Right cardiac atrium (tissue), 5 donors: Measurements from ENCODE around the gene PPIF. TPM values are rescaled to one million over a fixed set of nuclear protein-coding genes. Genes with fewer than 3 reads are reported as not detected.

Source experiments
- ATAC-seq, 2 donors: fragments of 200-7000 bp; cut with Tn5 transposase; one replicate each; pipeline versions ENCODE4 v1.8.0 to v1.9.1; 2020; ENCODE audit warnings: moderate library complexity in 2 of 2, mild to moderate bottlenecking in 1 of 2
- DNase-seq, 3 donors: peaks; one replicate each; pipeline ENCODE4 v3.0.0-alpha.2; 2020
- H3K27ac ChIP-seq: one replicate; pipeline ENCODE4 v1.5.1; 2013; ENCODE audit warnings: mild to moderate bottlenecking, low read length, control low read depth, moderate library complexity
- H3K27me3 ChIP-seq: one replicate; pipeline ENCODE4 v1.6.1; 2013; ENCODE audit not compliant: control insufficient read depth, insufficient read depth
- H3K4me1 ChIP-seq: one replicate; pipeline ENCODE4 v1.6.1; 2013; ENCODE audit warnings: low read length; ENCODE audit not compliant: control insufficient read depth, insufficient read depth
- H3K4me3 ChIP-seq: one replicate; pipeline ENCODE4 v1.5.1; 2013; ENCODE audit warnings: low read length, control low read depth
- H3K9me3 ChIP-seq: one replicate; pipeline ENCODE4 v1.6.1; 2013; ENCODE audit warnings: low read length; ENCODE audit not compliant: control insufficient read depth
- WGBS: extraction: QIAGEN DNeasy Blood & Tissue Kit; methylation state at CpG from one replicate; pipeline ENCODE4 v1.1.7; 2013; 5-methylcytosine and 5-hydroxymethylcytosine counted together
- intact Hi-C, 4 donors: fragments of 100-400 bp; cut with DNase I; formaldehyde crosslinking; loops; one replicate each; pipeline versions ENCODE4 v1.11.0 to v1.14.0; 2022 to 2023
- polyA plus RNA-seq: library from polyadenylated mRNA; stranded (reverse); fragments of 200-250 nt; gene quantifications from one replicate; pipeline ENCODE4 v1.2.3, GENCODE V29; 2013
- total RNA-seq, 4 donors: library from RNA; stranded (reverse); fragmentation: NEBNext Ultra II Directional; extraction: Animal tissue kit (Norgen Biotek cat#: 25700); gene quantifications; one replicate each; pipeline ENCODE4 v1.2.1, GENCODE V29; 2021
- donor health status: healthy with polysubstance abuse.
- donor health status: DM: no; HTN: yes; CAD: no.
- donor health status: DM: no; HTN: no; CAD: no.
- donor health status: DM: no; HTN: yes; CAD: no; lungs with severe emphysema.
- donor health status: DM: yes; HTN: yes; CAD: no.

Gene PPIF
- total and polyA plus RNA-seq, 5 donors = 91.8 to 121 (median 104) TPM

DNA sequence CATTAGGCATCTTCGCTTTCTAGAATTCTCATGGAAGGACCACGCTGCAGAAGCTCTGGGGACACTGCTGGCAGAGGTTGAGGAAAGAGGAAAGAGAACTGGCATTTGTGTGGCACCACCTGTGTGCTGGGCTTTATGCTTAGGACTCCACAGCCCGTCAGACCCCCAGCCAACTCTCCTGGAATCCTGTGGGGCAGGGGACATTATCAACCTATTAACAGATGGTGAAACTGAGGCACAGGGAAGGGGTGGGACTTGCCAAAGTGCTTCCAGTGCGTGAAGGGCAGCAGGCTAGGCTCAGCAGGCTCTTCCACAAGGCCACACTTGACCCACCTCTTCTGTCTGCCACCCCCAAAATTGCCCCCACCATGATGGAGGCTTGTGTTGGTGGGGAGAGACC is 51.4 kb downstream of the PPIF start:
- WGBS = 74% methylated on average over 4 of the region's 4 CpGs
- DNase-seq = peak in 2 of 3 donors; percentile 16 to 61
- no peak for ATAC-seq
- intact Hi-C loops = loop anchor here in 1 of 4 donors (10.0 kb wide), 1 partner anchor 46 kb away; the partner anchor contains the start of gene ZCCHC24
- Histone ChIP-seq H3K27me3 (no peaks in the 10 kb centered on the region), H3K9me3 (no peaks in the 10 kb centered on the region), H3K27ac (peak overlapping the region; percentile 99), H3K4me3 (no peak overlapping the region), H3K4me1 (peaks cover 55% of the 10 kb centered on the region)

DNA sequence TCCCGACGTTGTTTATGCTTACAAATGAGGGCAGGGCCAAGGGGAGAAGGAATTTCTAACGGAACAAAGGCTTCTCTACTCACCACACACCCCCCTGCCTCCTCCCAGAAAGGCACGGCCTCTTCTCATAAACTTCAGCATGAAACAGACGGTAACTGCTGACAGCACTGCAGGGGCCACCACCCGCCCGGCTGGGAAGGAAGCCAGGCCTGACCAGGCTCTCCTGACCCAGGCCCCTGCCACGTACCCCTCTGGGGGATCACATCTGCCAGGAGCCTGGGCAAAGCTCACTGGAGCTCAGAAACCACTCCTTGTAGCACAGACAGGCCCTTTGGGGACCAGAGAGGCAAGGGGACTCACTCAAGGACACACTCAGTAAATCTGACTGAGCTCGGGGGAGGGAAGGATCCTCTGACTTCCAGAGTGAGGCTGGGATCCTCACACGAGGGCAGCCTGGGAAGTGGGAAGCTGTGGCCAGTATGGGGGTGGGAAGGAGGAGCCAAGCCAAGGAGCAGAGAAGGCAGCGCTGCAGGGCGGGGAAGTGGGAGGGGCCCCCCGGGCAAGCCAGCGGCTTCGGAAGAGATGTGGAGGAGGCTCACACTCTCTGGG is 52.1 kb downstream of the PPIF start:
- H3K4me3 ChIP-seq = no peak overlapping the region
- peaks cover 59% of the 10 kb centered on the region for H3K4me1 ChIP-seq
- H3K9me3 ChIP-seq = no peaks in the 10 kb centered on the region
- ATAC-seq = peak; percentile 80 to 85
- peak; percentile 93 to 96 (median 96) for DNase-seq
- intact Hi-C loops = loop anchor here in 1 of 4 donors (10.0 kb wide), 1 partner anchor 45 kb away; the partner anchor contains the start of gene ZCCHC24
- H3K27me3 ChIP-seq = no peaks in the 10 kb centered on the region
- peak overlapping the region; percentile 99 for H3K27ac ChIP-seq
- WGBS = 3% methylated on average over 15 of the region's 15 CpGs

DNA sequence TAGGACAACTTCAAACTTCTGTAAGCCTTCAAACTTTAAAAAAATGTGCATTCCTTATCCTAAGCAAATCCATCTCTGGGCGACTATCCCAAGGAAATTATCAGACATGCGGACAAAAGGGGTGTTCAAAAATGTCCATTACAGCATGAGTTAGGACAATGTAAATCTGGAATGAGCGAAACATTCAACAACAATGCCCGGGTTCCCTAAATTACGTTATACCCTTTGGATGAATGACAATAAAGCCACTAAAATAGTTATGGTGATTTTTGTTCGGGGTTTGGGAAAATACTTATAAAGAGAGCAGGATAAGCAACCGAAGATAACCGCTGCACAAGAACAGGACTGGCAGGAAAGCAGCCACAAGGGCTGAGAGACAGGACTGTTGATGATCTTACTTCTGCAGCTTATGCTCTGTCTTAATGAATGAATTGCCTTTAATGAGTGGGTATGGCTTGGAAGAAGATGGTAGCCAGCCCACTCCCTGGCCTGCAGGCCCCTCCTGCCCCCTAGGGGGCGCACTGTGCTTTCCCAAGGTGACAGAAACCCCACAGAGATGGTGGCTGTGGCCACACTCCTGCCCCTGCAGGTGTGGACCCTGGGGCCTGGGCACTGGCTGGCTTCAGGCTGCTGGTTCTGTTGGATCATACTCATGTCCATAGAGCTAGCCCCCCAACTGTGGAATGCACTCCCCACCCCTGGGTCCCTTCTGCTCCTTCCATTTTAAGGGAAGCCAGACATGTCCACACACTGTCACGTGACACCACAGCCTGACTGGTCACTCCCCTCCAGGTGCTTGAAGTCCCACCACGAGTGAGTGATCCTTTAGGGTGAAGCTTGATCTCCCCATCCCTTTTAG is 53.1 kb downstream of the PPIF start:
- ATAC-seq = no peak
- peak; percentile 55 to 84 (median 84) for DNase-seq
- 45% methylated on average over 11 of the region's 11 CpGs for whole genome bisulfite sequencing
- no peak overlapping the region for H3K4me3 ChIP-seq
- H3K4me1 ChIP-seq = peaks cover 65% of the 10 kb centered on the region
- no peaks in the 10 kb centered on the region for H3K9me3 ChIP-seq
- H3K27ac ChIP-seq = peak overlapping the region; percentile 85
- no peaks in the 10 kb centered on the region for H3K27me3 ChIP-seq
- intact Hi-C loops = loop anchor here in 2 of 4 donors (1.0 to 5.0 kb wide), 2 partner anchors 42 to 44 kb away; no protein-coding TSS in a partner anchor

DNA sequence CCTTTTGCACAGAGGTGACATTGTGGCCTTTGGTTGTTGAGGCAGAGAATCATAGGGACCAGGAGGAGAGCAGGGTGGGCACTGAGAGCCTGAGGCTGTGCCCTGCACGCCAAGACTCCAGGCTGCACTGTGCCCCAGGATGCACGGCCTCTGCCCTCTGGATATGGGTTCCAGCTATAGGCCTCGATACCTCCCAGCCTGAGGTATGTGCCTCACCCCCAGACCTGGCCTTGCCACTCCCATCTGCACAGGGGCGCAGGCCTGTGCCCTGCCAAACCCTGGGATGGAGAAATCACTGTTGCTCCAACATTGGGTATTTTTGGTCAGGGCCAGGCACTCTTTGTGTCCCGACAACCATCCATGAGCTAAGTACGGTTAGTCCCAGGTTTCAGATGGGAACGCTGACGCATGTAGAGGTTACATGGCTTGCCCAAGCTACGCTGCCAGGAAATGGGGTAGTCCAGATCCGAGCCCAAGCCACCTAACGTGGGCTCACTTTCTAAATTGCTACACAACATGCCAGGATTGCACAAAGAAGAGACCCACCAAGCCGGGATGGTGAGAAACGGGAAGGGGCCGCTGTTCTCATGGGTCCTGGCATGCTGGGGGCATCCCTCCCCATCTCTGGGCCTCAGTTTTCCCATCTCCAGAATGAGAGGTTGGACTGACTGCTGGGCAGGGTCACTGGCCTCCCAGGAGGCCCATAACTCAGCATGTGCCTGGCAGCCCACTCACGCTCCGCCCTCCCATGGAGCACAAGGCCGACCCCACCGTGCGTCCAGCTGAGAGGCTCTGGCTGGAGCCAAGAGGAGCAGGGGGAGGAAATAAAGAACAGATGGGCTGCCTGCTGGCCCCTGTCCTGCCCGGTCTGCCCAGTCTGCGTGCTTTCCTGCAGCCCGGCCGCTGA is 54.0 kb downstream of the PPIF start:
- intact Hi-C loops = loop anchor here in 1 of 4 donors (5.0 kb wide), 1 partner anchor 41 kb away; no protein-coding TSS in a partner anchor
- no peaks in the 10 kb centered on the region for H3K27me3 ChIP-seq
- no peak overlapping the region for H3K4me3 ChIP-seq
- H3K27ac ChIP-seq = peak overlapping the region; percentile 73
- WGBS = 58% methylated on average over 23 of the region's 23 CpGs
- DNase-seq = peak; percentile 81 to 92 (median 91)
- H3K9me3 ChIP-seq = no peaks in the 10 kb centered on the region
- ATAC-seq = peak in 1 of 2 donors; percentile 2
- H3K4me1 ChIP-seq = peaks cover 72% of the 10 kb centered on the region

DNA sequence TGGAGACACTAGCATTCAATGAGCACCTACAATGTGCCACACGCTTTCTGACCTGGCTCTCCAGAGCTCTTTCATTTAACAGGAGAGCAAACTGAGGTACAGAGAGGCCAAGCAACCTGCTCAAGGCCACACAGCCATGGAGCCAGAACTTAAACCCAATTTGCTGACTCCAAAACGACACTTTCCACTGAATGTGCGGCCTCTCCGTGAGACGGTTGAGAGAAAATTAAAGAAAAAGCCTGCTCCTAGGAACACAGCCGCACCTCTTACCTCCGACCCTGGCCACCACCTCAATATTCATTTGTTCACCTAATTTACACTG is 55.3 kb downstream of the PPIF start:
- no peak for DNase-seq
- Histone ChIP-seq H3K4me1 (peaks cover 68% of the 10 kb centered on the region), H3K27me3 (no peaks in the 10 kb centered on the region), H3K4me3 (no peak overlapping the region), H3K9me3 (no peaks in the 10 kb centered on the region), H3K27ac (no peak overlapping the region)
- intact Hi-C loops = loop anchor here in 1 of 4 donors (5.0 kb wide), 1 partner anchor 40 kb away; no protein-coding TSS in a partner anchor
- 95% methylated on average over 7 of the region's 7 CpGs for WGBS
- ATAC-seq = no peak

DNA sequence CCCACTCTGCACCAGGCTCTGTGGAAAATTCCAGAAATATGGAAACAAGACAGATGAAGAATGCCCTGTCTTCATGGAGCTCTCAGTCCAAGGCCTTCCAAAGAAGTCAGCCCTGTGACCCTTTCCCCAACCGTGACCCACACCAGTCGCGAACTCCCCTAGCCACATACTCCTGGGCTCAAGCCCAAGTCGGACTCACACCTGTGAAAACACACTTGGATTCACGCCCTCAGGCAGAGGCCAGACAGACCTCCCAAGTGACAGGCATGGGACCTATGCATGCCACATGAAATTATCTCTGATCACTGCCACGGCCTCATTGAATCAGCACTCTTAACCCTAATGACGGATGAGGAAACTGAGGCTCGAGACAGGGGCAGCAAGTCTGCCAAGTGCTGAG is 55.7 kb downstream of the PPIF start:
- Histone ChIP-seq H3K27me3 (no peaks in the 10 kb centered on the region), H3K27ac (peak overlapping the region; percentile 13), H3K4me1 (peaks cover 67% of the 10 kb centered on the region), H3K4me3 (no peak overlapping the region), H3K9me3 (no peaks in the 10 kb centered on the region)
- 52% methylated on average over 8 of the region's 8 CpGs for WGBS
- ATAC-seq (no peak), DNase-seq (peak in 2 of 3 donors; percentile 12 to 30)
- intact Hi-C loops = loop anchor here in 1 of 4 donors (5.0 kb wide), 1 partner anchor 39 kb away; no protein-coding TSS in a partner anchor

DNA sequence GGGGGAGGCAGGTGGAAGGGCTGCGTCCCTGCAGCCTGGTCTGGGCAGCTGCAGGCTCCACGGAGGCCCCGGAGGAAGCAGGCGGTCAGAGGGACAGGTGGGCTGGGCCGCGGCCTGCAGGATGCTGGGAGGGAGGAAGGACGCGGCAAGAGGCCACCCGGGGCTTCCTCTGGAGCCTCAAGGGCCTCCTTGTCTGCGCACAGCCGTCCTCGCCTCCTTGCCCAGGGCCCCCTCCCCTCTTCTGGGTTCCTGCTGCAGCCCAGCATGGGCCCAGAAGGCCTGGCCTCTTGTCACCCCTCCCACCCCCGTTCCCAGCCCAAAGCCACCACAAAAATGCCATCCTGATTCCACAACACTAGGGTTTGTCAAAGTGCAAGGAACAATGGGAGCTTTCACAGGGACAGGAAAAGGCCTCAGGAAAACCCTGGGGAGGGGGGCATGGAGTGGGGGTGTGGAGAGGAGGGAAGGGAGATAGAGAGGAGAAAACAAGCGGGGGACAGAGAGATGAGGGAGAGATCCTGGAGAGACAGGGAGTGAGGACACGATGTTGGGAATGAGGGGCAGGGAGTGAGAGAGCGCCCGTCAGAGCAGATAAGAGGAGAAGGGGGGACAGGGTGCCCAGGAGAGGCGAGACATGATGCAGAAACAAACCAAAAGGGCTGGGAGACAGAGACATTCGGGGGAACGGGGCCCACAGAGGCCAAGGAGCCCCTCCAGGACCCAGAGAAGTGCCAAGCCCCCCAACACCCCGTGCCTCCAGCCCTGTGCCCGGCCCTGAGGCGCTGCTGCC is 56.4 kb downstream of the PPIF start:
- WGBS = 26% methylated on average over 23 of the region's 23 CpGs
- H3K4me1 ChIP-seq = peaks cover 67% of the 10 kb centered on the region
- H3K9me3 ChIP-seq = no peaks in the 10 kb centered on the region
- no peaks in the 10 kb centered on the region for H3K27me3 ChIP-seq
- peak; percentile 4 to 45 for ATAC-seq
- peak overlapping the region; percentile 87 for H3K27ac ChIP-seq
- intact Hi-C loops = loop anchor here in 1 of 4 donors (5.0 kb wide), 1 partner anchor 39 kb away; no protein-coding TSS in a partner anchor
- peak; percentile 67 to 88 (median 87) for DNase-seq
- no peak overlapping the region for H3K4me3 ChIP-seq

DNA sequence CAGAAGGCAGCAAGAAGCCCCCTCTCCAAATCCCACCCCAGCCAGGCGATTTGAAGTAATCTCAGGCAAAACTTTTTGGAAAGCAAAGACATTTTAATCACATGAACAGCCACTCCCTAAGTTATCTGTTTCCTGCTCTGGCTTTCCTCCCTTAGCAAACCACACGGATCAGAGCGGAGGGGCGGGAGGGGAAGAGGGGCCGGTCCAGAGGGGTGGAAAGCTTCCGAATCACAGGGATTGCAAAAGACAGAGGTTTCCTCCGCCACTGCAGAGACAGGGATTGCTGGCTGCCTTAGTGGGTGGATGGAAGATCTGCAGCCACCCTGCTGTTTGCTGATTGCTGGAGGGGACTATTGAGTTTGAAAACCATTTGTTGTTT is 57.0 kb downstream of the PPIF start:
- DNase-seq (peak; percentile 85 to 89 (median 87)), ATAC-seq (peak; percentile 61 to 77)
- Histone ChIP-seq H3K27ac (peak overlapping the region; percentile 87), H3K4me1 (peaks cover 67% of the 10 kb centered on the region), H3K27me3 (no peaks in the 10 kb centered on the region), H3K9me3 (no peaks in the 10 kb centered on the region), H3K4me3 (no peak overlapping the region)
- WGBS = 9% methylated on average over 7 of the region's 7 CpGs
- intact Hi-C loops = loop anchor here in 1 of 4 donors (5.0 kb wide), 1 partner anchor 38 kb away; no protein-coding TSS in a partner anchor

DNA sequence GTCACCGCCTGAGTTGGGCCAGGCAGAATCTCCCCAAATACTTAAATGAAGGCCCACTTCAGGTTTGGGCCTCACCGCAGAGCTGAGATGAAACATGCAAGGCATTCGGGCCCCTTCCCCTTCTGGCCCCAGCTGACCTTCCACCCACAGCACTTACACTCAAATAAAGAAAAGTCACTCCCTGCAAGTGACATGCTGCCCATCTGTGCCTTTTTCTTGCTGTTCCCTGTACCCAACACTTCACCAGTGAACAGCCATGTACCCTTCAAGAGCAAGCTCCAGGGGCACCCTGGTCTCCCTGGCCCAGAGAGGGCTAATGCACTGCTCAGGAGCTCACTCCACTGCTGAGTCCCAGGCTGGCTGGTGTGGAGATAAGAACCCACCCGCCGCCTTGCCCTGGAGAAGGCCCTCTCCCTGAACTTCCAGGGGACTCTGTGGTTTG is 57.4 kb downstream of the PPIF start:
- intact Hi-C loops = loop anchor here in 2 of 4 donors (5.0 kb wide), 1 partner anchor 38 kb away; no protein-coding TSS in a partner anchor
- Histone ChIP-seq H3K27ac (peak overlapping the region; percentile 14), H3K9me3 (no peaks in the 10 kb centered on the region), H3K27me3 (no peaks in the 10 kb centered on the region), H3K4me3 (no peak overlapping the region), H3K4me1 (peaks cover 69% of the 10 kb centered on the region)
- ATAC-seq = no peak
- WGBS = 44% methylated on average over 5 of the region's 5 CpGs
- peak in 2 of 3 donors; percentile 39 to 47 for DNase-seq
